ENCODE data around the gene ZNF670. TPM values are rescaled to one million over a fixed set of nuclear protein-coding genes. Genes with fewer than 3 reads are reported as not detected.

ZNF670 gene
- total and polyA plus RNA-seq, 4 donors = 0.74 to 2.3 (median 1.4) TPM

DNA sequence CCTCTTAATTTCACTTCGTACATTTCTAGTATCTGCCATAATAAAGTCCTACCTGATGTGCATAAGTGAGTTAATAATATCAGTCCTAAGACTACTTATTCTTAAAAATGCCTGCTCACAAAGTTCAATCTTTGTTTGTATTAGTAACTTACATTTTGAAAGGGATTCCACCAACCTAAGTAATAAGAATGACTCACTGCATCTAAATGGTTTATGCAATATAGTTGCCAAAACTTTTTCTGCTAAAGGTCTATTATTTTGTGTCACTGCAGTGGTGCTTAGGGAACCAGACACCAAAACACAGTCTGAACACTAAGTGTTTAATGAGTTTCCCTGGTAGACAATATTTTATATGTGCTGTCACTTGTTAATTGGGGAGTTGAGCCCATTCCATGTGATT, 23.8 kb upstream of the ZNF670 start:
- no peak for DNase-seq (ENCODE audit: low spot score)
- H3K9me3 ChIP-seq (ENCODE audit: control insufficient read depth in 4 of 4, low read length in 3 of 4) = peaks cover 15 to 47% (median 23%) of the 10 kb centered on the region in 4 donors
- H3K27me3 ChIP-seq (ENCODE audit: control insufficient read depth in 4 of 4, insufficient read depth in 4 of 4, low read length in 3 of 4) = no peaks in the 10 kb centered on the region
- no peak for TF ChIP-seq RXRA (IDR thresholded peaks at IDR 0.05)
- peaks cover 1 to 26% (median 20%) of the 10 kb centered on the region in 4 donors for H3K36me3 ChIP-seq (ENCODE audit: control insufficient read depth in 4 of 4, insufficient read depth in 3 of 4, low read depth in 1 of 4, low read length in 3 of 4)
- H3K9ac ChIP-seq (ENCODE audit: low read depth in 1 of 2, low read length in 2 of 2) = no peak overlapping the region
- H3K27ac ChIP-seq (ENCODE audit: low read depth in 1 of 2, low read length in 2 of 2) = no peak overlapping the region
- peaks cover 0 to 10% (median under 1%) of the 10 kb centered on the region in 4 donors for H3K4me1 ChIP-seq (ENCODE audit: control insufficient read depth in 4 of 4, insufficient read depth in 4 of 4, low read length in 3 of 4)
- 97% methylated on average over 1 of the region's 1 CpG for WGBS
- peak overlapping the region in 1 of 3 donors; percentile 14 for H3K4me3 ChIP-seq (ENCODE audit: low read depth in 1 of 3, low read length in 3 of 3)

DNA sequence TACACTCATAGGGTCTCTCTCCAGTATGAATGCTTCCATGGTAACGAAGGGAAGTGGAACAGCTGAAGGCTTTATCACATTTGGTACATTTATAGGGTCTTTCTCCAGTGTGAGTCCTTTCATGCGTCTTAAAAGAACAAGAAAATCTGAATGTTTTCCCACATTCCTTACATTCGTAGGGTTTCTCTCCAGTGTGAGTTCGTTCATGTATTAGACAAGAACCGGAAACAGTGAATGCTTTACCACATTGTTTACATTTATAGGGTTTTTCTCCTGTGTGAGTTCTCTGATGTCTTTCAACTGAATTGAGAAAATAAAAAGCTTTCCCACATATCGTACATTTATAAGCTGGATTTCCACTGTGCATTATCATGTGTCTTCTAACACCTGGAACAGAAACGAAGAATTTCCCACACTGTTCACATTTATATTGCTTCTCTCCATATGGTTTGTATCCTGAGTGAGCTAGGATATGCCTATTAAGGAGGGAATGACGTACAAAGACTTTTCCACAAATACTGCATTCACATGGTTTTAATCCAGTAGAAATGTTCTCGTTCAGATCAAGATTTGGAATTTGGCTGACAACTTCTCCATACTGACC, 22.2 kb upstream of the ZNF670 start:
- Histone ChIP-seq H3K27ac (ENCODE audit: low read depth in 1 of 2, low read length in 2 of 2) (no peak overlapping the region), H3K9ac (ENCODE audit: low read depth in 1 of 2, low read length in 2 of 2) (no peak overlapping the region), H3K36me3 (ENCODE audit: control insufficient read depth in 4 of 4, insufficient read depth in 3 of 4, low read depth in 1 of 4, low read length in 3 of 4) (peaks cover 1 to 27% (median 23%) of the 10 kb centered on the region in 4 donors), H3K4me1 (ENCODE audit: control insufficient read depth in 4 of 4, insufficient read depth in 4 of 4, low read length in 3 of 4) (peaks cover 0 to 10% (median under 1%) of the 10 kb centered on the region in 4 donors), H3K4me3 (ENCODE audit: low read depth in 1 of 3, low read length in 3 of 3) (peak overlapping the region in 2 of 3 donors; percentile 16 to 50), H3K27me3 (ENCODE audit: control insufficient read depth in 4 of 4, insufficient read depth in 4 of 4, low read length in 3 of 4) (no peaks in the 10 kb centered on the region), H3K9me3 (ENCODE audit: control insufficient read depth in 4 of 4, low read length in 3 of 4) (peaks cover 18 to 59% (median 38%) of the 10 kb centered on the region in 4 donors)
- DNase-seq (ENCODE audit: low spot score) = no peak
- no peak for TF ChIP-seq YY1 (IDR thresholded peaks at IDR 0.05)
- TF ChIP-seq HNF4G (IDR thresholded peaks at IDR 0.05) = no peak
- TF ChIP-seq, protein P1, sequence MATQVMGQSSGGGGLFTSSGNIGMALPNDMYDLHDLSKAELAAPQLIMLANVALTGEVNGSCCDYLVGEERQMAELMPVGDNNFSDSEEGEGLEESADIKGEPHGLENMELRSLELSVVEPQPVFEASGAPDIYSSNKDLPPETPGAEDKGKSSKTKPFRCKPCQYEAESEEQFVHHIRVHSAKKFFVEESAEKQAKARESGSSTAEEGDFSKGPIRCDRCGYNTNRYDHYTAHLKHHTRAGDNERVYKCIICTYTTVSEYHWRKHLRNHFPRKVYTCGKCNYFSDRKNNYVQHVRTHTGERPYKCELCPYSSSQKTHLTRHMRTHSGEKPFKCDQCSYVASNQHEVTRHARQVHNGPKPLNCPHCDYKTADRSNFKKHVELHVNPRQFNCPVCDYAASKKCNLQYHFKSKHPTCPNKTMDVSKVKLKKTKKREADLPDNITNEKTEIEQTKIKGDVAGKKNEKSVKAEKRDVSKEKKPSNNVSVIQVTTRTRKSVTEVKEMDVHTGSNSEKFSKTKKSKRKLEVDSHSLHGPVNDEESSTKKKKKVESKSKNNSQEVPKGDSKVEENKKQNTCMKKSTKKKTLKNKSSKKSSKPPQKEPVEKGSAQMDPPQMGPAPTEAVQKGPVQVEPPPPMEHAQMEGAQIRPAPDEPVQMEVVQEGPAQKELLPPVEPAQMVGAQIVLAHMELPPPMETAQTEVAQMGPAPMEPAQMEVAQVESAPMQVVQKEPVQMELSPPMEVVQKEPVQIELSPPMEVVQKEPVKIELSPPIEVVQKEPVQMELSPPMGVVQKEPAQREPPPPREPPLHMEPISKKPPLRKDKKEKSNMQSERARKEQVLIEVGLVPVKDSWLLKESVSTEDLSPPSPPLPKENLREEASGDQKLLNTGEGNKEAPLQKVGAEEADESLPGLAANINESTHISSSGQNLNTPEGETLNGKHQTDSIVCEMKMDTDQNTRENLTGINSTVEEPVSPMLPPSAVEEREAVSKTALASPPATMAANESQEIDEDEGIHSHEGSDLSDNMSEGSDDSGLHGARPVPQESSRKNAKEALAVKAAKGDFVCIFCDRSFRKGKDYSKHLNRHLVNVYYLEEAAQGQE (IDR thresholded peaks at IDR 0.05) = no peak
- TF ChIP-seq, protein P2, sequence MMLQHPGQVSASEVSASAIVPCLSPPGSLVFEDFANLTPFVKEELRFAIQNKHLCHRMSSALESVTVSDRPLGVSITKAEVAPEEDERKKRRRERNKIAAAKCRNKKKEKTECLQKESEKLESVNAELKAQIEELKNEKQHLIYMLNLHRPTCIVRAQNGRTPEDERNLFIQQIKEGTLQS (IDR thresholded peaks at IDR 0.05) = no peak
- no peak for TF ChIP-seq RAD21 (IDR thresholded peaks at IDR 0.05)
- TF ChIP-seq, protein P3, sequence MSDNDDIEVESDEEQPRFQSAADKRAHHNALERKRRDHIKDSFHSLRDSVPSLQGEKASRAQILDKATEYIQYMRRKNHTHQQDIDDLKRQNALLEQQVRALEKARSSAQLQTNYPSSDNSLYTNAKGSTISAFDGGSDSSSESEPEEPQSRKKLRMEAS (IDR thresholded peaks at IDR 0.05) = no peak
- no peak for TF ChIP-seq SP1 (IDR thresholded peaks at IDR 0.05)
- TF ChIP-seq HNF4A (conservative IDR thresholded peaks at IDR 0.05) = no peak
- no peak for TF ChIP-seq JUND (IDR thresholded peaks at IDR 0.05)
- 98% methylated on average over 9 of the region's 9 CpGs for WGBS

DNA sequence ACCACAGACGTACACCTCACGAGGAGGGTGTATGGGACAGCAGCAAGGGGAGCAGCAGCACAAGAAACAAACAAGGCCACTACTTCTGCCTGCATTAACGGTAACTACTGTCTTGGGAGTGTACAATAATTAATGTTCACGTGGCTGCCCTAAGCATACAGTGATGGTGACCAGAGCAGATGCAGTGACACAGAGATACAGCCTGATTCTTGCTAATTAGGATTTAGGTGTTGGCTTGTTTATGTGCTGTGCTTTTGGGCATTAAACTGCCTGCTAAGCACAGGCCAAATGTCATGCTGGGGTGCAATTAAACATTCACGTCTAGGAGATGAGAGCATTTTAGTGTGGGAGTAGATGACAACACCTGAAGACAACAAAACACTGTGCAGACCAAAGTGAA, 18.3 kb upstream of the ZNF670 start:
- H3K27me3 ChIP-seq (ENCODE audit: control insufficient read depth in 4 of 4, insufficient read depth in 4 of 4, low read length in 3 of 4) = no peaks in the 10 kb centered on the region
- WGBS = 90% methylated on average over 5 of the region's 5 CpGs
- no peak for DNase-seq (ENCODE audit: low spot score)
- peaks cover 16 to 48% (median 37%) of the 10 kb centered on the region in 4 donors for H3K9me3 ChIP-seq (ENCODE audit: control insufficient read depth in 4 of 4, low read length in 3 of 4)
- peak overlapping the region in 1 of 3 donors; percentile 46 for H3K4me3 ChIP-seq (ENCODE audit: low read depth in 1 of 3, low read length in 3 of 3)
- H3K36me3 ChIP-seq (ENCODE audit: control insufficient read depth in 4 of 4, insufficient read depth in 3 of 4, low read depth in 1 of 4, low read length in 3 of 4) = peaks cover 1 to 25% (median 19%) of the 10 kb centered on the region in 4 donors
- no peaks in the 10 kb centered on the region for H3K4me1 ChIP-seq (ENCODE audit: control insufficient read depth in 4 of 4, insufficient read depth in 4 of 4, low read length in 3 of 4)
- no peak overlapping the region for H3K9ac ChIP-seq (ENCODE audit: low read depth in 1 of 2, low read length in 2 of 2)
- no peak overlapping the region for H3K27ac ChIP-seq (ENCODE audit: low read depth in 1 of 2, low read length in 2 of 2)
- TF ChIP-seq, protein P2 (IDR thresholded peaks at IDR 0.05) = no peak
- TF ChIP-seq, protein P4, sequence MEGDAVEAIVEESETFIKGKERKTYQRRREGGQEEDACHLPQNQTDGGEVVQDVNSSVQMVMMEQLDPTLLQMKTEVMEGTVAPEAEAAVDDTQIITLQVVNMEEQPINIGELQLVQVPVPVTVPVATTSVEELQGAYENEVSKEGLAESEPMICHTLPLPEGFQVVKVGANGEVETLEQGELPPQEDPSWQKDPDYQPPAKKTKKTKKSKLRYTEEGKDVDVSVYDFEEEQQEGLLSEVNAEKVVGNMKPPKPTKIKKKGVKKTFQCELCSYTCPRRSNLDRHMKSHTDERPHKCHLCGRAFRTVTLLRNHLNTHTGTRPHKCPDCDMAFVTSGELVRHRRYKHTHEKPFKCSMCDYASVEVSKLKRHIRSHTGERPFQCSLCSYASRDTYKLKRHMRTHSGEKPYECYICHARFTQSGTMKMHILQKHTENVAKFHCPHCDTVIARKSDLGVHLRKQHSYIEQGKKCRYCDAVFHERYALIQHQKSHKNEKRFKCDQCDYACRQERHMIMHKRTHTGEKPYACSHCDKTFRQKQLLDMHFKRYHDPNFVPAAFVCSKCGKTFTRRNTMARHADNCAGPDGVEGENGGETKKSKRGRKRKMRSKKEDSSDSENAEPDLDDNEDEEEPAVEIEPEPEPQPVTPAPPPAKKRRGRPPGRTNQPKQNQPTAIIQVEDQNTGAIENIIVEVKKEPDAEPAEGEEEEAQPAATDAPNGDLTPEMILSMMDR (IDR thresholded peaks at IDR 0.05; ENCODE audit: low read depth, low read length, missing input control) = no peak
- TF ChIP-seq RXRA (IDR thresholded peaks at IDR 0.05) (no peak), FOXA2 (IDR thresholded peaks at IDR 0.05) (no peak), FOXA1 (IDR thresholded peaks at IDR 0.05) (no peak), YY1 (IDR thresholded peaks at IDR 0.05) (no peak), EGR1 (IDR thresholded peaks at IDR 0.05; ENCODE audit: low read depth in 2 of 2) (no peak)
- TF ChIP-seq, protein P5, sequence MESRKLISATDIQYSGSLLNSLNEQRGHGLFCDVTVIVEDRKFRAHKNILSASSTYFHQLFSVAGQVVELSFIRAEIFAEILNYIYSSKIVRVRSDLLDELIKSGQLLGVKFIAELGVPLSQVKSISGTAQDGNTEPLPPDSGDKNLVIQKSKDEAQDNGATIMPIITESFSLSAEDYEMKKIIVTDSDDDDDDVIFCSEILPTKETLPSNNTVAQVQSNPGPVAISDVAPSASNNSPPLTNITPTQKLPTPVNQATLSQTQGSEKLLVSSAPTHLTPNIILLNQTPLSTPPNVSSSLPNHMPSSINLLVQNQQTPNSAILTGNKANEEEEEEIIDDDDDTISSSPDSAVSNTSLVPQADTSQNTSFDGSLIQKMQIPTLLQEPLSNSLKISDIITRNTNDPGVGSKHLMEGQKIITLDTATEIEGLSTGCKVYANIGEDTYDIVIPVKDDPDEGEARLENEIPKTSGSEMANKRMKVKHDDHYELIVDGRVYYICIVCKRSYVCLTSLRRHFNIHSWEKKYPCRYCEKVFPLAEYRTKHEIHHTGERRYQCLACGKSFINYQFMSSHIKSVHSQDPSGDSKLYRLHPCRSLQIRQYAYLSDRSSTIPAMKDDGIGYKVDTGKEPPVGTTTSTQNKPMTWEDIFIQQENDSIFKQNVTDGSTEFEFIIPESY (IDR thresholded peaks at IDR 0.05) = no peak
- TF ChIP-seq, protein P1 (IDR thresholded peaks at IDR 0.05) = no peak

Measured in liver (tissue), 9 donors.